H1 (cell line): ENCODE data around the gene TXNDC12. TPM values are rescaled to one million over a fixed set of nuclear protein-coding genes. Genes with fewer than 3 reads are reported as not detected.

Experiments used
- KDM4A ChIP-seq: IDR thresholded peaks from one replicate; pipeline ENCODE4 v1.7.1; 2012; ENCODE audit warnings: low read depth, mild to moderate bottlenecking, moderate library complexity, low read length, inconsistent platforms; ENCODE audit not compliant: severe bottlenecking
- TAF7 ChIP-seq: optimal IDR thresholded peaks from 2 replicates; pipeline ENCODE3; 2011; ENCODE audit warnings: low read depth, mild to moderate bottlenecking, inconsistent platforms, low read length, moderate library complexity, borderline replicate concordance
- polyA plus RNA-seq, 7 experiments: library from polyadenylated mRNA; depleted of rRNA in 3 of 7; stranded (reverse) in 5 of 7; unstranded in 2 of 7; fragments of >200 nt in 5 of 7; fragments of 200-250 nt in 2 of 7; gene quantifications; 1 replicate in 5 of 7; 2 replicates in 1 of 7; 4 replicates in 1 of 7; pipeline versions ENCODE4 v1.2.1 to v1.2.3, GENCODE V29; 2011 to 2013; ENCODE audit warnings: missing spikeins in 2 of 7, mixed read lengths in 2 of 7
- total RNA-seq: library from RNA; stranded (reverse); fragmentation: NEBNext Ultra II Directional; extraction: Animal tissue kit (Norgen Biotek cat#: 25700); gene quantifications from 2 replicates; pipeline ENCODE4 v1.2.1, GENCODE V29; 2021
- TF ChIP-seq, protein P1 (sequence below): IDR thresholded peaks from 2 replicates; pipeline ENCODE4 v1.6.1; 2012; ENCODE audit warnings: low read length, inconsistent platforms

Gene TXNDC12
- total and polyA plus RNA-seq, 2 of the 8 experiments (the other 6 are each of a cell fraction or from before 2014, with no cell fraction given), result 35.2 to 89.8 TPM

DNA sequence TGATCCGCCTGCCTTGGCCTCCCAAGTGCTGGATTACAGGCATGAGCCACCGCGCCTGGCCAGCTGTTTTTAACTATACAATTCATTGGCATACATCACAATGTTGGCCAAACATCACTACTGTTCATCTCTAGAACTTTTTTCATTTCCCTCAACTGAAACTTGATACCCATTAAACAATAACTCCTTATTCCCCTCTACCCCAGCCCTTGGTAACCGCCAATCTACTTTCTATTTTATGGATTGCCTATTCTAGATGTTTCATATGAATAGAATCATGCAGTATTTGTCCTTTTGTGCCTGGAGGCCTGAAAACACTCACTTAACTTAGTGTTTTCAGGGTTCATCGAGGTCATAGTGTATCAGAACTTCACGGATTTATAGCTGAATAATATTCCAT is 17.3 kb upstream of the TXNDC12 start (continued):
- TF ChIP-seq, protein P1, sequence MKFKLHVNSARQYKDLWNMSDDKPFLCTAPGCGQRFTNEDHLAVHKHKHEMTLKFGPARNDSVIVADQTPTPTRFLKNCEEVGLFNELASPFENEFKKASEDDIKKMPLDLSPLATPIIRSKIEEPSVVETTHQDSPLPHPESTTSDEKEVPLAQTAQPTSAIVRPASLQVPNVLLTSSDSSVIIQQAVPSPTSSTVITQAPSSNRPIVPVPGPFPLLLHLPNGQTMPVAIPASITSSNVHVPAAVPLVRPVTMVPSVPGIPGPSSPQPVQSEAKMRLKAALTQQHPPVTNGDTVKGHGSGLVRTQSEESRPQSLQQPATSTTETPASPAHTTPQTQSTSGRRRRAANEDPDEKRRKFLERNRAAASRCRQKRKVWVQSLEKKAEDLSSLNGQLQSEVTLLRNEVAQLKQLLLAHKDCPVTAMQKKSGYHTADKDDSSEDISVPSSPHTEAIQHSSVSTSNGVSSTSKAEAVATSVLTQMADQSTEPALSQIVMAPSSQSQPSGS, result no peak
- TF ChIP-seq TAF7, result no peak
- TF ChIP-seq KDM4A, result no peak
